Activated T-cell treated with anti-CD3 and anti-CD28 coated beads, Interleukin-2, amount 50 U/mL, for 72 hours (primary cell): ENCODE measurements around the gene PVRIG. TPM values are rescaled to one million over a fixed set of nuclear protein-coding genes. Genes with fewer than 3 reads are reported as not detected.
A peak's percentile ranks its signal among the peaks of the same experiment; 100 is the strongest.
"Not testable (repeated sequence)": the region's sequence is repeated elsewhere in the genome, so short reads cannot be mapped to it uniquely, and the experiment has no call there.

ENCODE experiments used
- ATAC-seq, 2 donors: fragments of 150-1000 bp; cut with Tn5 transposase; replicated peaks in 1 of 2; 2 replicates each; pipeline ENCODE4 v1.10.0; 2021; ENCODE audit warnings: moderate library complexity in 2 of 2, mild to moderate bottlenecking in 1 of 2
- DNase-seq, 2 donors: peaks; one replicate each; pipeline ENCODE4 v3.0.0; 2021 to 2022; ENCODE audit warnings: mixed read lengths in 1 of 2
- H3K27ac Mint-ChIP-seq: one replicate; pipeline ENCODE4 v1.8.0; 2022; ENCODE audit warnings: mild to moderate bottlenecking, moderate library complexity, mixed read lengths
- H3K27me3 Mint-ChIP-seq: one replicate; pipeline ENCODE4 v1.8.0; 2022; ENCODE audit warnings: low read depth, mixed read lengths
- H3K36me3 Mint-ChIP-seq, 2 donors: one replicate each; pipeline ENCODE4 v1.8.0; 2022; ENCODE audit warnings: mixed read lengths in 2 of 2, mild to moderate bottlenecking in 1 of 2; ENCODE audit not compliant: insufficient read depth in 2 of 2
- H3K4me1 Mint-ChIP-seq: one replicate; pipeline ENCODE4 v1.8.0; 2022; ENCODE audit warnings: low read depth, mixed read lengths
- H3K4me3 Mint-ChIP-seq, 2 donors: one replicate each; pipeline ENCODE4 v1.8.0; 2022; ENCODE audit warnings: mild to moderate bottlenecking in 2 of 2, mixed read lengths in 2 of 2, moderate library complexity in 2 of 2
- H3K9me3 Mint-ChIP-seq, 2 donors: one replicate each; pipeline ENCODE4 v1.8.0; 2022; ENCODE audit warnings: mixed read lengths in 2 of 2
- total RNA-seq, 2 donors: library from RNA; stranded (reverse); gene quantifications; one replicate each; pipeline ENCODE4 v1.2.3, GENCODE V29; 2022

The PVRIG gene
- 10 to 100 TPM; 26.7 to 34.4 TPM for total RNA-seq

GRCh38 chr7:100219801-100220585 is at the start of gene PVRIG:
Gene PVRIG, plus strand, starts transcription at chr7:100219949. Its CDS starts 22 bp downstream, at chr7:100219971.
- not testable (repeated sequence) for H3K9me3 Mint-ChIP-seq, H3K27me3 Mint-ChIP-seq
- H3K36me3 Mint-ChIP-seq, result peaks cover 30 to 37% of the 10 kb centered on the region in 2 donors
- peak within 1 kb of the TSS; percentile 94 for H3K27ac Mint-ChIP-seq
- peak within 1 kb of the TSS; percentile 82 to 98 for H3K4me3 Mint-ChIP-seq
- DNase-seq, result peak; percentile 23 to 51
- peak in 1 of 2 donors; percentile 9 for ATAC-seq
- peaks cover 69% of the 10 kb centered on the region for H3K4me1 Mint-ChIP-seq

DNA sequence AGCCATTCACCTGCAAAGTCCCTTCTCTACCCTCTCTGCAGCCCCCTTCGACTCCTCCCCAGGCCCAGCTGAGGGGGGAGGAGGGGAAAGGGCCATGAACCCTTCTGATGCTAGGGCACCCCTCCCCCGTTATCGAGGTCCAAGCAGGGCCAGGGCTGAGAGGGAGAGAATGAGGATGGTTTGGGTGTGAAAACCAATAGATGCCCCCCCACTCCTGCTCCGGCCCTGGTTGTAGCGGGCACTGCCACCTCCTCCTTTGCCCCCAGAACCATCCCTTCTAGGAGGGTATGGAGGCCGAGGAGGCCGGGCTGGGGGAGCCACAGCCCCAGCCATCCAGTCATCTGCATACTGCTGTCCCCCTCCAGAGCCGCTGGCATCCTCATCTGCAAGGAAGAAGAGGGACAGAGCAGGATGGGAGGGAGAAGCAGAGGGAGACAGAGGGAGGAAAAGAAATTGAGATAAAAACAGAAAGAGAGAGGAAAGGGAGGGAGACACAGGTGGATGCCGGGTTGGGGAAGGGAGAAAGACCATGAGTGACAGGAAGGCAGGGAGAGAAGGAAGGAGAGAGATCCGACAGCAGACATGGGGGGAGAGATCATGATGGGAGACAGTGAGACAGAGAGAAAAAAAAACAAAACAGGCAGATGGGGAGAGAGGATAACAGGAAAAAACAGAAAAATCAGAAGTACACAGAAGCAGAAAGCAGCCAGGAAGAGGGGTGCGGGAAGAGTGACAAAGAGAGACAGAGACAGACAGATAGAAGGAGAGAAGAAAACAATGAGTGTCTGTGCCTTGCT is 49.5 kb upstream of the PVRIG start:
- Mint-ChIP-seq H3K36me3 (no peaks in the 10 kb centered on the region), H3K4me1 (peaks cover 62% of the 10 kb centered on the region), H3K27ac (no peak overlapping the region), H3K9me3 (no peaks in the 10 kb centered on the region), H3K27me3 (peaks cover 11% of the 10 kb centered on the region), H3K4me3 (peak overlapping the region; percentile 71 to 85)
- DNase-seq (no peak), ATAC-seq (no peak)

DNA sequence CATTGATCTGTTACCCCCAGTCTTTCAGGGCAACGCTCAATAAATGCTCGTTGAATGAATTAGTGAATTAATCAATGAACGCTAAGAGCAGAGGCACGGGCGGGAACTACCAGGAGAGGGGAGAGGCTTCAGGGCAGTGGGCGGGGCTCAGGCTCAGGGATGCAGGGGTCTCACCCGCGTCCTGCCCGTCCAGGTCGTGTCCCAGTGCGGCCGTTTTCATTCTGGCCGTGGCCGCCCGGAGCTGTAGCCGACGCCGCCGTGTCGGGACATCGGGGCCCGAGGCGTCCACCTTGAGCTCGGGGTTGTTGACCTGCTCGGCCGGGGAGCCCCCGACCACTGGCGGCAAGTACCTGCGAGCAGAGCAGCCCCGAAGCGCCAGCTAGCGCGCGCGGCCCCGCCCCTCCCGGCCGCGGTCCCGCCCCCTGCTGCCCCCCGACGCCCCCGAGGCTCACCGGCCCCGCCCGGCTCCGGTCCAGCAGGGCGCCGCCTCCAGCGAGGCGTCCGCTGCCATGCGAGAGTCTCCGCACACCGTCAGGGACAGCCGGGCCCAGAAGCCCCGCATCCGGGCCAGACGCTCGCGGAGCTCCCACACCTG is 48.6 kb upstream of the PVRIG start:
- Mint-ChIP-seq H3K27ac (no peak overlapping the region), H3K27me3 (peaks cover 11% of the 10 kb centered on the region), H3K9me3 (no peaks in the 10 kb centered on the region), H3K4me1 (peaks cover 62% of the 10 kb centered on the region), H3K4me3 (peak overlapping the region; percentile 71 to 85), H3K36me3 (no peaks in the 10 kb centered on the region)
- ATAC-seq, result peak; percentile 68 to 74
- DNase-seq, result peak; percentile 56 to 57

GRCh38 chr7:100171840-100172239 is 47.9 kb upstream of the PVRIG start:
- H3K4me1 Mint-ChIP-seq, result peaks cover 62% of the 10 kb centered on the region
- peak; percentile 17 to 27 for ATAC-seq
- H3K27me3 Mint-ChIP-seq, result peaks cover 11% of the 10 kb centered on the region
- no peak overlapping the region for H3K27ac Mint-ChIP-seq
- DNase-seq, result no peak
- no peaks in the 10 kb centered on the region for H3K9me3 Mint-ChIP-seq
- H3K4me3 Mint-ChIP-seq, result peak overlapping the region; percentile 65 to 77
- no peaks in the 10 kb centered on the region for H3K36me3 Mint-ChIP-seq

DNA sequence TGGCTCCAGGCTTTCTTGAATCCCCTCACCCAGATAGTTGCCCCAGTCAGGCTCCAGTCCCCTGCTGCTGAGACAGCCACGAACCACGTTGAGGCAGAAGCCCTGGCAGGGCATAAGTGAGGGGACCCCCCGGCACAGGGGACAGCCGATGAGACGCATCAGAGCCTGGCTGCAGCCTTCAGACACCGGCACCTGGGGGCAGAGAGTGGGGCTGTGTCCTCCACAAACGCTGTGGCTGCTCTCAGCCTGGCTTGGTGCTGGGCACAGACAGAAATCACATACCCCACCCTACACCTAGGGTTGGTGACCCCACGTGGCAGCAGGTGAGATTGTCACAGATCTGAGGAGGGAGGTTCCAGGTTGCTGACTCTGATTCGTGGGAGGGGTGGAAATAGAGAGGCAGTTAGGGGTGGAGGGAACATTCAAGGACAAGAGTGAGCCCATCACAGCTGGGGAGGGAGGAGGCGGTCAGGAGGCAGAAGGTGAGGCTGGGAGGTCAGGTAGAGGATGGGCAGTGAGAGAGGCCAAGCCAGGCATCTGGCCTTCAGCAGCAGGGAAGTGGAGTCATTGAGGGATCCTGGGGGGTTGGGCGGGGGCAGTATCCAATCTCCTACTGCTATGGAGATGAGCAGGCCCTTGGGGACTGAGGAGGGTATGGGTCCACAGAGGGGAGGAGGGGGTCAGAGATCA is 45.8 kb upstream of the PVRIG start:
- H3K36me3 Mint-ChIP-seq, result peaks cover 0 to 2% of the 10 kb centered on the region in 2 donors
- H3K4me1 Mint-ChIP-seq, result peaks cover 51% of the 10 kb centered on the region
- ATAC-seq (no peak), DNase-seq (no peak)
- no peak overlapping the region for H3K4me3 Mint-ChIP-seq
- H3K27ac Mint-ChIP-seq, result no peak overlapping the region
- H3K27me3 Mint-ChIP-seq, result no peaks in the 10 kb centered on the region
- H3K9me3 Mint-ChIP-seq, result no peaks in the 10 kb centered on the region

GRCh38 chr7:100174582-100174981 is 45.2 kb upstream of the PVRIG start:
- no peak for ATAC-seq
- peaks cover 0 to 2% of the 10 kb centered on the region in 2 donors for H3K36me3 Mint-ChIP-seq

DNA sequence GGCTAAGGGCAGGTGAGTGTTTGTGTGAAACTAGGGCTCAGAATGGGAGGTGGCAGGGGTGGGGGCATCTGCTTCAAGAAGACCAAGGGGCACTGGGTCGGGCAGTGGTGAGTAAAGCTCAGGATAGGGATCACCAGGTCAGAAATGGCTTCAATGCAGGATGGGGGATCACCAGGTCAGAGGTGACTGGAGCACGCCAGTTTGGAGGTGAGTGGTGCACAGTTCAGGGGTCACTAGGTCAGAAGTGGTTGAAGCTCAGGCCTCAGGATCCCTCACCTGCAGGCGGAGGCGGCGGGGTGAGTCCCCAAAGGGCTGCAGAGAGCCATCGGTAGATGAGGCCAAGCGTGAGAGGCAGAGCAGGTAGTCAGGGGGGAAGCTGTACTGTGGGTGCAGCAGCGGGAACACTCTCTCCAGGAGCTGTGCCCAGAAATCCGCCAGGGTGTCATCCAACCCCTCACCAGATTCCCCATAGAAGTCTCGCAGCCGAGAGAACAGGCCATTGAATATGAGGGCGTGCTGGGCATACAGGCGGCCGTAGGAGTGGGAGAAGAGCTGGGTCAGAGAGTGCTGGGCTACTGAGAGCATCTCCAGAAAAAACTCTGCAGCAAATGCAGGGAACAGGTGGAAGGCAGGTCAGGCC is 44.3 kb upstream of the PVRIG start:
- H3K36me3 Mint-ChIP-seq, result peaks cover 3% of the 10 kb centered on the region in 2 donors
- ATAC-seq (no peak), DNase-seq (no peak)
- peaks cover 0 to 1% of the 10 kb centered on the region in 2 donors for H3K9me3 Mint-ChIP-seq
- H3K27me3 Mint-ChIP-seq, result no peaks in the 10 kb centered on the region
- H3K4me1 Mint-ChIP-seq, result peaks cover 50% of the 10 kb centered on the region
- H3K4me3 Mint-ChIP-seq, result peak overlapping the region; percentile 10 to 13
- no peak overlapping the region for H3K27ac Mint-ChIP-seq

More at GRCh38 chr7:100174582-100174981, 45.2 kb upstream of the PVRIG start:
- no peaks in the 10 kb centered on the region for H3K27me3 Mint-ChIP-seq
- no peak for DNase-seq
- no peak overlapping the region for H3K27ac Mint-ChIP-seq
- H3K4me3 Mint-ChIP-seq, result no peak overlapping the region
- no peaks in the 10 kb centered on the region for H3K9me3 Mint-ChIP-seq
- peaks cover 50% of the 10 kb centered on the region for H3K4me1 Mint-ChIP-seq

DNA sequence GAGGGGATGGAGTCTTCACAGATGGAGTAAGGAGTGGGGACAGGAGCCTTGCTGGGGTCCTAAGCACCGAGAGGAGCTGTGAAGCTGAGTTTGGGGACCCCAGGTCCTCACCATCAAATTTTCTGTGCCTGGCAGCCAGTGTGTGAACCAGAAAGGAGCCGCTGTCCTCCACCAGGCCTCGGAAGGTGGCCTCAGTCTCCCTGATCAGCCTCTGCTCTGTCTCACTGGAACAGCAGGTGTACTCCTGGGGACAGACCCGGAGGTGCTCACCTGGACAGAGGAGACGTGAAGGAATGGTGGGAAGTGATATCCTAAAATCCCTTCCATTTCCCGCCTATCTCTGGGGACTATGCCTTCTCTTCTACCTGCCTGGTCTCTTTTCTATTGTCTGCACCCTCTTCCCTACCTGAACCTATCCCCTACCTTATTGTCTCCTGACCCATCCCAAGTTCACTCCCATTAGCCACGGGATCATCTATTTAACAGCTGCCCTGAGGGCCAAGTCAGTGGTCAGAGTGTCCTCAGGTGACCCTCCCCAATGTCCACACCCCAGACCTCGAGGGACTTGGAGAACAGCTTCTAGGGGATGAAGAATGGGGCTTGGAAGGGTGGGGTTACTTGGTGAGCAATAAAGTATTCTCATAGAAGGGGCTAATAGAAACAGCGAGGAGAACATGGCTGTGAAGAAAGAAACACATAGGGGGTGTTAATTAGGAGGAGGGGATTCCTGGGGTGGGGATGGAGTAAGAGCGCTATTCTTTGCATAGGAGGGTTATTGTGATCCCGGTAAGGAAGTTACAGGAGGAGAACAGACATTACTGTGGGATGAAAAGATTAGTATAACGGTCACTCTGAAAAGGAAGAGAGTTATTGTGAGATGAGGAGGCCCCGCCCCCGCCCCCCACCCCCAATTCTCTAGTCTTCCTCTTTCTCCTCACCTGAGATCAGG is 43.4 kb upstream of the PVRIG start:
- Mint-ChIP-seq H3K36me3 (peaks cover 4 to 8% of the 10 kb centered on the region in 2 donors), H3K4me3 (peak overlapping the region; percentile 85 to 91), H3K27me3 (no peaks in the 10 kb centered on the region), H3K4me1 (peaks cover 55% of the 10 kb centered on the region), H3K9me3 (peaks cover 0 to 2% of the 10 kb centered on the region in 2 donors), H3K27ac (no peak overlapping the region)
- DNase-seq (no peak), ATAC-seq (no peak)

DNA sequence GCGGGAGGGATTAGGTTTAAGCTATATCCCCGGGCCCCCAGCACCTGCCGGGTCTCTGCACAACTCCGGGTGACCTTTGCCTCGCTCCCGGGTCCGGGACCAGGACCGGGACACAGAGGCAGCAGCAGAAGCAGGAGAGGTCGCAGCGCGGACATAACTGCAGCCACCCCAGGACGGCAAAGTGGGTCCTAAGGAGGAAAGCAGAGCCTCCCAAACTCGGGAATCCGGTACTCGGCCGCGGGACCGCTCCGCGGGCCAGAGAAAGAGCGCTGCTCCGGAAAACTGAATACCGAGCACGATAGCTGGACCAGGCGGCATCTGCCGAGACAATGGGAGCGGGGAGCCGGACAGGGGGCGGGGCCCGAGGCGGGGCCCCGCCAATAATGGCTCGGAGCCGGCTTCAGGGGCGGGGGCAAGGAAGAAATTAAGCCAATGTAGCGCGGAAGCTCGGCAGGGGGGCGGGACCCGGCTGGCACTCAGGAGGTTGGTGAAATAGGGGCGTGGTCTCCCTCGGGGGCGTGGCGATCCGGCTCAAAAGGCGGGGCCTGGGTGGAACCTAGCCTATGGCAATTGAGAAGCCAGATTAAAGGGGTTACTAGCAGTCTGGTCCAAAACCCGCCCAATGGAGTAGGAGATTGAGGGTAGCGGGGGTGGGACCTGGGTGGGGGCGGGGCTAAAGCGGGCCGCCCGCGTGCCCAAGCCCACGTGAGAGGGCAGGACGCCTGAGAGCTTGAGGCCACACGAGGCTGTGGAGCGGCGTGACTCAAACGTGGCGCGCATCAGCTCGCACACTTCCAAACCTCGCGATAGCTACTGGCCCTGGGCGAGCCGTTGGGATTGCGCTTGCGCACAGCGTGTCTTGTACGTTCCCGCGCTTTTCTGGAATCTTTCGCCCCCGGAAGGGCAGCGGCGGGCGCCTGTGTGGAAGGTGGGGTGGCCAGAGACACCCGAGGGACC is 42.4 kb upstream of the PVRIG start, which contains the start of the genes GPC2 and STAG3:
GPC2 (minus strand) TSS at position 337 of the 957 bp plus-strand sequence; CDS start at position 155, 182 bp downstream.
STAG3 (plus strand) TSS at position 874 of the 957 bp plus-strand sequence. CDS start 2,639 bp downstream, outside the sequence.
- Mint-ChIP-seq H3K36me3 (peaks cover 4 to 12% of the 10 kb centered on the region in 2 donors), H3K4me1 (peaks cover 59% of the 10 kb centered on the region), H3K27me3 (no peaks in the 10 kb centered on the region), H3K4me3 (peak within 1 kb of the TSS; percentile 85 to 91), H3K9me3 (peaks cover 0 to 2% of the 10 kb centered on the region in 2 donors), H3K27ac (no peak within 1 kb of the TSS)
- DNase-seq, result peak; percentile 99 to 100
- peak; percentile 89 to 92 for ATAC-seq

DNA sequence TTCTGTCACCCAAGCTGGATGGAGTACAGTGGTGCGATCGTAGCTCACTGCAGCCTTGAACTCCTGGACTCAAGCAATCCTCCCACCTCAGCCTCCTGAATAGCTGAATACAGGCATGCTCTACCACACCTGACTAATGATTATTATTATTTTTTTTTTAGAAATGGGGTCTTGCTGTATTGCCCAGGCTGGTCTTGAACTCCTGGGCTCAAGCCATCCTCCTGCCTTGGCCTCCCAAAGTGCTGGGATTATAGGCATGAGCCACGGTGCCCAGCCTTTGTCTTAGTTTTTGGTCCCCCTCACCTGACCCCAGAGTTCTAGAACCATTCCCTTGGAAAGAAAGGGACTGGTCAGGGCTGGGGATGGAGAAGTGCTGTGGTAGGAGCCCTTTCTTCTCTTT is 39.7 kb upstream of the PVRIG start:
- not testable (repeated sequence) for DNase-seq, H3K27ac Mint-ChIP-seq, H3K27me3 Mint-ChIP-seq, ATAC-seq, H3K9me3 Mint-ChIP-seq
- Mint-ChIP-seq H3K36me3 (peaks cover 6 to 18% of the 10 kb centered on the region in 2 donors), H3K4me3 (peak overlapping the region; percentile 81 to 91), H3K4me1 (peaks cover 70% of the 10 kb centered on the region)
